ENCODE data around the gene SNTA1.

The SNTA1 gene

GRCh38 chr20:33463332-33464101 is 20.0 kb upstream of the SNTA1 start:
- Histone ChIP-seq H3K27ac (ENCODE audit: low read depth, low read length, poor library complexity, severe bottlenecking) (no peak overlapping the region), H3K9ac (ENCODE audit: low read length) (no peak overlapping the region), H3K9me2 (ENCODE audit: low read depth, low read length) (no peaks in the 10 kb centered on the region), H3K79me2 (ENCODE audit: insufficient read depth, low read length) (no peaks in the 10 kb centered on the region), H2AFZ (ENCODE audit: low read length) (no peak overlapping the region), H3K9me3 (ENCODE audit: low read length) (no peaks in the 10 kb centered on the region), H3K36me3 (ENCODE audit: insufficient read depth, low read length) (no peaks in the 10 kb centered on the region), H4K20me1 (ENCODE audit: insufficient read depth, low read length) (no peaks in the 10 kb centered on the region), H3F3A (ENCODE audit: insufficient read depth, low read length) (no peaks in the 10 kb centered on the region), H3K4me2 (ENCODE audit: low read length) (no peak overlapping the region), H3K27me3 (ENCODE audit: insufficient read depth, low read length) (no peaks in the 10 kb centered on the region), H3K4me3 (ENCODE audit: low read depth, low read length, poor library complexity, severe bottlenecking) (no peak overlapping the region), H3K4me1 (ENCODE audit: insufficient read depth, low read length, severe bottlenecking) (peaks cover 29% of the 10 kb centered on the region)
- no peak for TF ChIP-seq CTCF (IDR thresholded peaks at IDR 0.05; ENCODE audit: low read length)
- TF ChIP-seq EZH2 (IDR thresholded peaks at IDR 0.05; ENCODE audit: borderline replicate concordance, low read length) = no peak

- Histone ChIP-seq H3K27ac (ENCODE audit: low read depth, low read length, poor library complexity, severe bottlenecking) (peak overlapping the region; percentile 59), H3K9me3 (ENCODE audit: low read length) (no peaks in the 10 kb centered on the region), H3K4me1 (ENCODE audit: insufficient read depth, low read length, severe bottlenecking) (peaks cover 20% of the 10 kb centered on the region), H3K4me2 (ENCODE audit: low read length) (peak overlapping the region; percentile 52), H2AFZ (ENCODE audit: low read length) (no peak overlapping the region), H3F3A (ENCODE audit: insufficient read depth, low read length) (no peaks in the 10 kb centered on the region), H3K27me3 (ENCODE audit: insufficient read depth, low read length) (no peaks in the 10 kb centered on the region), H4K20me1 (ENCODE audit: insufficient read depth, low read length) (no peaks in the 10 kb centered on the region), H3K36me3 (ENCODE audit: insufficient read depth, low read length) (no peaks in the 10 kb centered on the region), H3K9me2 (ENCODE audit: low read depth, low read length) (no peaks in the 10 kb centered on the region), H3K79me2 (ENCODE audit: insufficient read depth, low read length) (no peaks in the 10 kb centered on the region), H3K9ac (ENCODE audit: low read length) (no peak overlapping the region; the same call in 1 of the 2 replicates), H3K4me3 (ENCODE audit: low read depth, low read length, poor library complexity, severe bottlenecking) (peak overlapping the region; percentile 9)
- TF ChIP-seq EZH2 (IDR thresholded peaks at IDR 0.05; ENCODE audit: borderline replicate concordance, low read length) (no peak), CTCF (IDR thresholded peaks at IDR 0.05; ENCODE audit: low read length) (no peak)
These were observed 17.1 kb upstream of the SNTA1 start for GRCh38 chr20:33460711-33461110.

GRCh38 chr20:33459599-33459998 is 16.0 kb upstream of the SNTA1 start:
- no peak overlapping the region for H3K9ac ChIP-seq (ENCODE audit: low read length)
- H3K27ac ChIP-seq (ENCODE audit: low read depth, low read length, poor library complexity, severe bottlenecking) = no peak overlapping the region
- no peak for TF ChIP-seq EZH2 (IDR thresholded peaks at IDR 0.05; ENCODE audit: borderline replicate concordance, low read length)
- no peak for TF ChIP-seq CTCF (IDR thresholded peaks at IDR 0.05; ENCODE audit: low read length)
- H3K9me3 ChIP-seq (ENCODE audit: low read length) = no peaks in the 10 kb centered on the region
- H3K79me2 ChIP-seq (ENCODE audit: insufficient read depth, low read length) = no peaks in the 10 kb centered on the region
- peaks cover 19% of the 10 kb centered on the region for H3K4me1 ChIP-seq (ENCODE audit: insufficient read depth, low read length, severe bottlenecking)
- no peak overlapping the region for H2AFZ ChIP-seq (ENCODE audit: low read length)
- no peaks in the 10 kb centered on the region for H3K36me3 ChIP-seq (ENCODE audit: insufficient read depth, low read length)
- no peaks in the 10 kb centered on the region for H4K20me1 ChIP-seq (ENCODE audit: insufficient read depth, low read length)
- no peaks in the 10 kb centered on the region for H3K27me3 ChIP-seq (ENCODE audit: insufficient read depth, low read length)
- H3K4me2 ChIP-seq (ENCODE audit: low read length) = no peak overlapping the region
- no peaks in the 10 kb centered on the region for H3K9me2 ChIP-seq (ENCODE audit: low read depth, low read length)
- no peaks in the 10 kb centered on the region for H3F3A ChIP-seq (ENCODE audit: insufficient read depth, low read length)
- H3K4me3 ChIP-seq (ENCODE audit: low read depth, low read length, poor library complexity, severe bottlenecking) = no peak overlapping the region
